Pulmonary artery endothelial cell (primary cell): ENCODE results near the gene RNF152. TPM values are rescaled to one million over a fixed set of nuclear protein-coding genes. Genes with fewer than 3 reads are reported as not detected.

Experiments
- DNase-seq: peaks from one replicate; pipeline ENCODE4 v3.0.0-alpha.2; 2011; ENCODE audit warnings: low read depth, low spot score
- total RNA-seq: library from RNA; depleted of rRNA; stranded (reverse); fragments of >200 nt; gene quantifications from 2 replicates; pipeline ENCODE4 v1.2.3, GENCODE V29; 2014

Gene RNF152
- total RNA-seq, 1 donor from 2014 or later, result 76.5 TPM

DNA sequence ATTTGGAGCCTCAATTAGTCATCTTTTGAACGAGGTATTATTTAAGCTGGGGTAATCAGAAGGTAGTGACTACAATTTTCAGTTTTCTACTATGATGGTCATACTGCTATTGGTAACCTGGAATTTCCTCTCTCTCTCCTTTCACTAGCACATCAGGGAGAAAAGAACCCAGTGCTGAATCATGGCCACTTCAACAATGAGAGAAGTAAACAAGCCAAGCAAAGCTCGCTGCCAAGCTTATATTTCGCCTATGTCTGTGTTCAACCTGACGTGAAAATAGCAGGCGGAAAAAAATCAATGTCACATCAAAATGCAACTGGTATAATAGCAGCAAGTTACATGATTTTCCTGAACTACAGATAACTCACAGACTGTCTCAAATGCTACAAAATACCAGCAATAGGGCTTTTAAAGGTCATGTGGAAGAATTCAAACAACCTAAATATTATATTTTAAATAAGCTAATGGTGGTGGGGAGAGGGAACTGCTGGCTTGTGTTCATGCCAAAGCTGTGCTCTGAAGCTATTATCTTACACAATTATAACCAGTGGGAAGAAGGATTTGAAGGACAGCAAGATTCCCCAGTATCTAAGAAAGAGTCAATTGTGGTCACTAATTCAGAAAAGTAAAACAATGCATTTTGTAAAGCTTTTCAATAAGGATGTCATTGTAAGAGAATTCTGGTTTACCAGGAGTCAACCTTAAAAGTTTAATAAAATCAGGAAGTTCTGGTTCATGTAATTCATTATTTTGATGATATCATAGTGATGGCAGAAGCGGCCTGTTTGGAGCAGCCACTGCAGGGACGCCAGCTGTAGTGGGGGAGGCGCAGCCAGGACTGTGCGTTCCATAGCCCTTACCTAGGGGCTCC, 38.0 kb downstream of the RNF152 start:
- peak; percentile 24 for DNase-seq

GRCh38 chr18:61853855-61854254, 39.0 kb downstream of the RNF152 start:
- DNase-seq, result no peak

GRCh38 chr18:61852496-61852895, 40.3 kb downstream of the RNF152 start:
- no peak for DNase-seq

DNA sequence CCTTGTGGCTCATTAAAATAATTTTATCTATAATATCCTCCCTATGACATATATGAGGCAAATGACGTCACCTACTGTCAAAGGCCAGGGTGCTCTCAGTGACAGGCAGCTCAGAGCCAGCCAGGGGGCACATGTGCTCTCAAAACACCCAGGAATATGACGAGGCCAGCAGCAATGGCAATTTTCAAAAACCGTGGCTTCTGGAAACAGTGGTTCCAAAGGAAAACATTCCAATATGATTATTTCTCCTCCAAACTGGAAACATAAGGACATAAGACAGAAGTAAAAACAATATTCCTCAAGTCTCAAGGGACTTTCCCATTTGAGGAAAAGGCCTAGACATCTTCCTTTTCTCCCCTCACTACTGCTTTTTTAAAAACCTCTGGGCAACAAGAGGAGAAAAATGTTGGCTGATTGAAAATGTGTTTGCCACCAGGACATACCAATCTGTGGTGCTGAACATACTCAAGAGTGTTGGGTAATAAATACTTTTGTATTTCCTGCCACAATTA, 40.8 kb downstream of the RNF152 start:
- DNase-seq, result no peak

DNA sequence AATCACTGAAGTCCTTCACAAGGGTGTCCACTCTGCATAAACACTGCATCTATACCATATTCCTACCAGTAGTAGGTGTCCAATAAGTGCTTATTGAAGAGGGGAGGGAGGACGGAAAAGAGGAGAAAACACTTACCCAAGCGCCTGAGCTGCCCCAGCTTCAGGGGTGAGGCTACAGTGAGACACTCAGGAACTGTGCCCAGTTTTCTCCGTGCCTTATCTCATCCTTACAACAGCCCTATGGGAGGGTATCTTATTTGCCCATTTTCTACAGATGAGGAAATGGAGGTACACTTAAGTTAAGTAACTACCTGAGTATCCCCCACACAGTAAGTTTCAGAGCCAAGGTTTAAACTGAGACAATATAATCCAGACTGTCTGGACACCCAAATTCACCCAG, 41.5 kb downstream of the RNF152 start:
- DNase-seq, result no peak

- no peak for DNase-seq
Observed at GRCh38 chr18:61850756-61851155, 42.1 kb downstream of the RNF152 start.

DNA sequence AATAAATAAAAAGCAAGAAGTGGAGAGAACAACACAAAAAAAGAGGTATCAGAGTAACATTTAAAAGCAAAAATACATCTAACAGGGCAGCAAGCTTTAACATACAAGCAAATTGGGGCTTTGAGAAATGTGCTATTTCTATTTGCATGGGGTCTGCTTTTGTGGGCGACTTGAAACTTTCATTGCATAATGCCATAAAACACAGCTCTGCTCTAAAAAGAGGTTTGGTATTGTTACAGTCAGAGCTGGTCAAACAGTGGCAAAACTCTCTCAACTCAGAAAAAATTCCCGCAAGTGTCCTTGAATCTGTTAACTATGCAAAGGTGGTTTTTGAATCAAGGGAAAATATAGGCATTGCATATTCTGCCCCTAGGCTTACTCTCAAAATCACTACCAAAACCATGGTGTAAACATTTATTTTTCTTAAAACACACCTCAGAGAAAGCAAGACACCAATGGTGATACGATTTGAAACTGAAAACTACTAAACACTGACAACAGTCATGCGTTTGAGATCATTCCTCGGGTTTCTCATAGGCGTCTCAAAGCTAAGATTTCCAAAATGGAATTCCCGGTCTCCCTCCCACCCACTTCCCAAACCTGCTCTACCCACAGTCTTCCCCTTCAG, 45.5 kb downstream of the RNF152 start:
- DNase-seq, result no peak

GRCh38 chr18:61845197-61845596, 47.6 kb downstream of the RNF152 start:
- DNase-seq, result no peak

- DNase-seq, result no peak
Observed at GRCh38 chr18:61844726-61845125, 48.1 kb downstream of the RNF152 start.

DNA sequence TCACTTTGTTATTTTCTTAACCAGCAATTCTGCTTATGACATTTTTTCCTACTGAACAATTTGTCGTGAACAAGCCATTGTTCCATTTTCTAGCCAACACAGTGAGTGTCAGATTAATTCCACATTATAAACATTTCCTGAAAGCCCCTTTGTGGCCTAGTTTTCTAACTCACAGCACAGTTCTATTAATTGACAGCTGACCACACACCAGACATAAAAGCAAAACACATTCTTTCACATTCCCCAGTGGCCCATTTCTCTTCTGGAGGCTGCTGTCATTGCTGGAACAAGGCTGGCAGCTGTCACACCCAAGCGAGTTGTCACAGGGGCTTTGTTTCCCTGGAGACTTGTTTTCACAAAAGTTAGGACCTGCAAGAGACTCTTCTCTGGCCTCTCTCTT, 50.7 kb downstream of the RNF152 start:
- DNase-seq, result no peak

DNA sequence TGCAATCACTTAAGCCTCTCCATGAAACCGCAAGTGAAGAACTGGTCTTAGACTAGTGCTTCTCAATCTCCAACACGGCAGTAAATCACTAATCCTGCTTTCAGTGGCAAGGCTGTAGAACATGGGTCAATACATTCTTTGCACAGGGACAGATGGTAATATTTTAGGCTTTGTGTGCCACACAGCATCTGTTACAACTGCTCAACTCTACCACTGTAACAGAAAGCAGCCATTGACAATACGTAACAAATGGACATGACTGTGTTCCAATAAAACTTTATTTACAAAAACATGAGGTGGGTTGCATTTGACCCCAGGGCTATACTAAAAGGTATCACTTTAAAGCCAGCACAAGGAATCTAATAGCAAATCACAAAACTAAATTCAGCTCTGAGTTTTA, 51.1 kb downstream of the RNF152 start:
- DNase-seq, result no peak

DNA sequence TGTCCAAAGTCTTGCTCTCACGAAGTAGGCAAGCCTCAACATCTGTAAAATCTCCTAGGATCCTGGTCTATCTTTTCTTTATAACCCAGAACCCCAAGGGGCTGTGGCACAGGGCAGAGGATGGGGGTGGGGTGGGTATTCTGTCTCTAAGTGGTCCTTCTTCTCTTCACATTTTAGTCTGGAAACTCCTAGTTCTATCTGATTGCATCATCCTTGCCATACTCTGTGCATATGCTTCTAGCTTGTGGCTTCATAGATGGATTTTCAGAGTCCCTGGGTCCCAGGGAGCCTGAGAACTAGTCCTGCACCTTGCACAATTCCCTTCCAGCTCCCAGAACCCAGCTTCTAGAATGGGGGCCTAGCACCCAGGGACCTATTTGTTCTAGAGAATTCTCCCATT, 52.5 kb downstream of the RNF152 start:
- DNase-seq, result no peak

DNA sequence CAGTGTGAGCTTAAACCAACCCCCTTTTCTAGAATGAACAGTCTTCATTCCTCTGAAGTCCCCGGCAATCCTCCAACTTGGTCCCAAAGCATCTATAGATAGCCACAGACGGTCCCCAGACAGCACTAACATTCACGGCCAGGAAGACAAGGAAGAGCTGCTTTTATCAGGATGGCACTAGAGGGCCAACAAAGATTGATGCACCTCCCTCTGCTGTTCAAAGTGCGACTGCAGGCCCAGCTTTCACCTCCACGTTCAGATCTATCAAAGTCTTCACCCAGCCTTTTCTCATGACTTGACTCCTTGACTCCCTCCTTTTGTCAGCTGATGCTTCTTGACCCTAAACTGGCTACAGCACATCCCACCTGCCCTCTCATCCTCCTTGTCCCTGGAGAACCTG, 54.3 kb downstream of the RNF152 start:
- no peak for DNase-seq

DNA sequence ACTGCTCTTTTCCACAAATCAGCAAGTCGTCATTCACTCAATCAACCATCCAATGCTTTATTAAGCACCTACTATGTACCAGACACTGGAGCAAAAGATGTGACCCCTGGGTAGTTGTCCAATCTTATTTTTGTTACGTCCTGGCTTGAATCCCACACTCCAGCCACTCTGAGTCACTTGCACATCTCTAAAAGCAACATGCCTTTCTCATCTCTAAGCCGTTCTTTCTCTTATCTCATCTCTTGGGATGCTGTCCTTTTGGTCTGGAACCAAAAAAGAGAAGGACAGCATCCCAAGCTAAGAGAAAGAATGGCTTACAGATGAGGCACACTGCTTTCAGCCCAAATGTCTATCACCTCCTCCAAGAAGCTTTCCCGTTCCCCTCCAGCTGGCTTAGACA, 58.8 kb downstream of the RNF152 start:
- no peak for DNase-seq

DNA sequence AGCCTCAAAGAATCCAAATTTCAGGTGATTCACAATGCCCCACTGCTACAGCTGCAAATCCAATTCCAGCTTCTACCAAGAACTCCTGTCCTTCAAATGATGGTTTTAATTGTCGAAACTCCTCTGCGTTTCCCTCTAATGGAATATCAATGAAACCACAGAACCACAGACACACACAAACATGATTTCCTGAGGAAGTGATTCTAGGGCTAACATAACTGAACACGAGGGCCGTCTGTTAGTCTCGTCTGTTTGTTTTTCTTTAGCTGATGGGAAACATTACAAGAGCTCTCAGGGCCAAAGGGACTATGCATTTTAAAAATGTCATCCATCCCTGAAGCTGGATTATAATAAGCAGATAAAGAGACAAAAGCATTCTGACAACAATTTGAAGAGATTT, 59.4 kb downstream of the RNF152 start:
- DNase-seq, result peak; percentile 80

- DNase-seq, result no peak
Observed at GRCh38 chr18:61832858-61833257, 59.9 kb downstream of the RNF152 start.

- DNase-seq, result peak; percentile 70
Observed at GRCh38 chr18:61831071-61831470, 61.7 kb downstream of the RNF152 start.

- DNase-seq, result no peak
Observed at GRCh38 chr18:61829108-61829507, 63.7 kb downstream of the RNF152 start.

GRCh38 chr18:61827591-61827990, 65.2 kb downstream of the RNF152 start:
- no peak for DNase-seq

- DNase-seq, result no peak
Observed at GRCh38 chr18:61825386-61825785, 67.4 kb downstream of the RNF152 start.

- DNase-seq, result no peak
Observed at GRCh38 chr18:61824733-61825363, 68.0 kb downstream of the RNF152 start.

DNA sequence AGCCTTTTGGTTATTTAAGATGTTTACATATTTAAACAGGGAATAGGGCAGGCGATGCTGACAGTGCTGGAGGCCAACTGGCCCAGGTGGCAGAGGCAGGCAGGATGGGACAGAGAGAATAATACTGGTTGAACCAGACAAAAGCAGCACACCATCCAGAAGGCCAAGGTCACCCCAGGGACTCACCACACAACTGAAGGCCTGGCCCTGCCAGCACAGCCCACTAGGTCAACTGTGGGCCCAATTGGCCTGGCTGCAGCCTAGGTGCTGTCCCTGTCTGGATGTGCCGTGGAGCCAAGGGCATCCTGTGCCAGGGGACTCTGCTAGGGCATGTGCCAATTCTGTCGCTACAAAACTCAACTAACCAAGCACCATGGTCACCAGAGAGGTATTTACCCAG, 69.2 kb downstream of the RNF152 start:
- no peak for DNase-seq
